ENCODE measurements around the gene GDF7.

GDF7 gene

GRCh38 chr2:20642055-20642971, 24.6 kb upstream of the GDF7 start:
- DNase-seq, result peak in 51 of 56 donors; percentile 20 to 84 (median 66)

GRCh38 chr2:20643060-20643459, 23.9 kb upstream of the GDF7 start:
- peak in 10 of 56 donors; percentile 9 to 51 (median 26) for DNase-seq

GRCh38 chr2:20643826-20644225, 23.1 kb upstream of the GDF7 start:
- DNase-seq, result no peak

- DNase-seq, result no peak
Measured at GRCh38 chr2:20645301-20645701, 21.6 kb upstream of the GDF7 start.

- DNase-seq, result no peak
Measured at GRCh38 chr2:20645761-20646160, 21.2 kb upstream of the GDF7 start.

GRCh38 chr2:20646446-20646845, 20.5 kb upstream of the GDF7 start:
- peak in 1 of 56 donors; percentile 37 for DNase-seq

- no peak for DNase-seq
Measured at GRCh38 chr2:20647211-20647610, 19.7 kb upstream of the GDF7 start.

GRCh38 chr2:20647738-20648137, 19.2 kb upstream of the GDF7 start:
- no peak for DNase-seq

- DNase-seq, result no peak
Measured at GRCh38 chr2:20648206-20648605, 18.7 kb upstream of the GDF7 start.

- DNase-seq, result no peak
Measured at GRCh38 chr2:20648831-20649230, 18.1 kb upstream of the GDF7 start.

GRCh38 chr2:20649576-20649975, 17.4 kb upstream of the GDF7 start:
- peak in 1 of 56 donors; percentile 24 for DNase-seq

GRCh38 chr2:20649976-20650375, 17.0 kb upstream of the GDF7 start:
- no peak for DNase-seq

- peak in 29 of 56 donors; percentile 16 to 74 (median 52) for DNase-seq
Measured at GRCh38 chr2:20650393-20650876, 16.5 kb upstream of the GDF7 start.

- DNase-seq, result peak; percentile 34 to 92 (median 75)
Measured at GRCh38 chr2:20650877-20651730, 15.8 kb upstream of the GDF7 start, which contains the start of gene HS1BP3. HS1BP3 (minus strand) TSS chr2:20651098; CDS start chr2:20651063, 35 bp downstream.

- DNase-seq, result no peak
Measured at GRCh38 chr2:20651731-20652099, 15.2 kb upstream of the GDF7 start.

- DNase-seq, result no peak
Measured at GRCh38 chr2:20652141-20652540, 14.8 kb upstream of the GDF7 start.

- no peak for DNase-seq
Measured at GRCh38 chr2:20652673-20653575, 14.0 kb upstream of the GDF7 start.

- DNase-seq, result no peak
Measured at GRCh38 chr2:20653695-20654534, 13.0 kb upstream of the GDF7 start.

GRCh38 chr2:20654535-20654813, 12.5 kb upstream of the GDF7 start:
- no peak for DNase-seq

GRCh38 chr2:20656561-20656960, 10.4 kb upstream of the GDF7 start:
- no peak for DNase-seq

All from nucleus accumbens (tissue), 56 donors.